Muscle of back (tissue), 13 donors: Measurements from ENCODE around the gene GOLGA8T. TPM values are rescaled to one million over a fixed set of nuclear protein-coding genes. Genes with fewer than 3 reads are reported as not detected.
"Not testable (repeated sequence)": the region's sequence is repeated elsewhere in the genome, so short reads cannot be mapped to it uniquely, and the experiment has no call there.

Experiments used
- DNase-seq, 3 donors: peaks; one replicate each; pipeline versions ENCODE4 v3.0.0 to v3.0.0-alpha.2; 2013
- long read RNA-seq, 9 donors: transcript quantifications; one replicate each; lab custom pipeline, GENCODE V29; 2026
- polyA plus RNA-seq, 10 donors: library from polyadenylated mRNA; unstranded; fragments of 120-200 nt; gene quantifications; one replicate each; pipeline ENCODE4 v1.2.1, GENCODE V29; 2013; ENCODE audit not compliant: insufficient read length in 10 of 10

Gene GOLGA8T
- polyA plus RNA-seq, result under 1 TPM in 3 of 10 donors, not detected in 7; 0.18 to 0.90 (median 0.20) TPM
- long read RNA-seq, donor 1, result 0 reads
- long read RNA-seq, donor 2, result 0 reads
- long read RNA-seq, donor 3, result 0 reads
- long read RNA-seq, donor 4, result 0 reads
- long read RNA-seq, donor 5, result 0 reads
- long read RNA-seq, donor 6, result 0 reads
- long read RNA-seq, donor 7, result 0 reads
- long read RNA-seq, donor 8, result 0 reads
- long read RNA-seq, donor 9, result 0 reads

GRCh38 chr15:30134751-30135150 is at the start of gene GOLGA8T:
TSS of gene GOLGA8T (plus strand) at chr15:30135051. CDS start at chr15:30135149, 98 bp downstream.
- DNase-seq, result not testable (repeated sequence)

DNA sequence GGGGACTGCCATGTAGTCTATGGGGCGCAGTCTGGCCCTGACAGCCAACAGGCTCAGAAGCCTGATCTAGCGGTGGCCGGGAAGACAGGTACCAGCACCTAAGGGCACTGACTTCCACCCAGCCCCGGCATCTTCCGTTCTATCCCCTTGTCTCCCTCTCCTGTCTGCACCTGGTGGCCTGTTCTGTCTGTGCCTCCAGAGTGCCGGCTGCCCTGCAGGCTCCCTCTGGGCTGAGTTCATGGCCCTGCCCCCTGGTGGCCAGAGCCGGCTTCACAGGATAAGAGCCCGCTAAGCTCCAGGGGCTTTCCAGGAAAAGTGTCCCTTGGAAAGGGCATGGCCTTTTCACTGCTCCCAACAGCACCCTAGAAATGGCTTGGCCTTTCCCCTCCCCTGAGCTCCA is 37.0 kb upstream of the GOLGA8T start:
- DNase-seq, result not testable (repeated sequence)

GRCh38 chr15:30102890-30103289 is 32.0 kb upstream of the GOLGA8T start:
- not testable (repeated sequence) for DNase-seq

GRCh38 chr15:30103941-30104507 is 30.8 kb upstream of the GOLGA8T start:
- DNase-seq, result not testable (repeated sequence)

GRCh38 chr15:30110591-30110990 is 24.3 kb upstream of the GOLGA8T start:
- not testable (repeated sequence) for DNase-seq

- peak in 2 of 3 donors; percentile 1 to 4 for DNase-seq
These were observed 4.8 kb upstream of the GOLGA8T start for GRCh38 chr15:30130066-30130465.

- not testable (repeated sequence) for DNase-seq
These were observed 8.4 kb downstream of the GOLGA8T start for GRCh38 chr15:30143246-30143645.

GRCh38 chr15:30149891-30150290 is 15.0 kb downstream of the GOLGA8T start:
- DNase-seq, result not testable (repeated sequence)

DNA sequence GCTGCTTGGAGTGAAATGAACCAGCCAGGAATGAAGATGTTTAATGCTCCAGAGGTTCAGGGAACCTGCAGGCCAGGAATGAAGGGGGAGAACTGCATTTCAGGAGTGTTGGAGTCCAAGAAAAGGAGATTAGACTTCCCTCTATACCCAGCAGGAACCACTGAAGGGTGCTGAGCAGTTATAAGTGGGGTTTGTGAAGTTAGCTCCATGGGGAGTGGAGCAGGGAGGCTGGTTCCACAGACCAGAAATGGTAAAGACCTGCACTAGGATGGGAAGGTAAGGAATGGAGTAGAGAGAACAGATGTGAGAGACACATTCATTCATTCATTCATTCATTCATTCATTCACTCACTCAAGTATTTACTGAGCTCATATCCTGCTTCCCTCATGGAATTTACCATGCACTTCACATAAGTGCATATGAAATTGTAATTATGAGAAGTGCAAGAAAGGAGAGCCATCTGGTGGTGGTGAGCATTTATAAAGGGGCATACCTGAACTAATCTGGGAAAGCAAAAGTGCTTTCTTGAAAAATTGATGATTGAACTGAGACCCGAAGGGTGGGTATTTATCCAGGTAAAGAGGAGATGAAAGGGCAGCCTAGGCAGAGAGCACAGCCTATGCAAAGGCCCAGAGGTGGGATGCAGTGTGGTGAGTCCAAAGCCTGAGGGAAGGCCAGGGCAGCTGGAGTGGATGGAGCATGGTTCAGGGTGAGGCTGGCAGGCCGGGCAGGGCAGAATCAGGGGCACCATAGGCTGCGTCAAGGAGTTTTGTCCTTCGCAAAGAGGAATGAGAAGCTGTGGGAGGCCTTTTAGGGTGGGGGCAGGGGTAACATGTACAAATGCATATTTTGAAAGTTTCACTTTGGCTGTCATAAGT is 27.9 kb downstream of the GOLGA8T start:
- DNase-seq, result not testable (repeated sequence)

- not testable (repeated sequence) for DNase-seq
These were observed 28.9 kb downstream of the GOLGA8T start for GRCh38 chr15:30163759-30164158.

- not testable (repeated sequence) for DNase-seq
These were observed 29.4 kb downstream of the GOLGA8T start for GRCh38 chr15:30164257-30164656.

DNA sequence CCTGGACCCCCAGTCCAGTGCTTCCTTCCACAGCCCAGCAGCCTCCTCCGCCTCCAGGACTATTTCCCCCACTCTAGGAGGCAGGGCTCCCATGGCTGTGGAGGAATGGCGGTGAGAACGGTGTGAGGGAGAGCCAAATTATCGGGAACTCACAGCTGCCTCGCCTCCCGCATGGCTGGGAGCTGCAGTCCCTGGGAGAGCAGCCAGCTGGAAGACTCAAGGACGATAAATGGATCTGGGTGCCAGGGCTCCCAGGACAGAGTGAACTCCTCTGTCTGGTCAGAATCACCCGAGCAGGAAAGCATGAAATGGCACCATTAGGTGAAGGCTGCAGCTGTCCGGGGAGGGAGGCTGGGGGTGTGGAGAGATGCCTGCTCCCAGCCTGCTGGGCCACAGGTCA is 32.6 kb downstream of the GOLGA8T start:
- DNase-seq, result not testable (repeated sequence)

DNA sequence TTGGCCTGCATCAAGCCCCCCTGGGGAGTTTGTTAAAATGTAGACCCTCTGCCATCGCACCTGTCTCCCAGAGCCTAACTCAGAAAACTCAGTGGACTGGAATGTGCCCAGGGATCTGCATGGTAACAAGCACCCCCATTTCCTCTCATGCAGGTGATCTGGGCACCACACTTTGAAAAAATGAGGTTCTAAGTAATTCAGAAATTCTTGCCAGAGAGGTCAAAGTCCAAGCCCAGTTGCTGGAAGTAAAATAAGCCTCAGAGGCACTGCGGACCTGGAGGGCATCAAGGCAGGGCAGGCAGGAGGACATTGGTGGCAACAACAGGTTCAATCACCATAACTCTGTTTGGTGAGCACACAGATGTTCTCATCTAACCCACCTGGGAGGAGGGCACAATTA is 33.0 kb downstream of the GOLGA8T start:
- DNase-seq, result not testable (repeated sequence)

GRCh38 chr15:30171452-30171851 is 36.6 kb downstream of the GOLGA8T start:
- DNase-seq, result not testable (repeated sequence)

GRCh38 chr15:30173041-30173608 is 38.3 kb downstream of the GOLGA8T start:
- DNase-seq, result peak in 1 of 3 donors; percentile 8

- DNase-seq, result not testable (repeated sequence)
These were observed 40.4 kb downstream of the GOLGA8T start for GRCh38 chr15:30175291-30175690.

DNA sequence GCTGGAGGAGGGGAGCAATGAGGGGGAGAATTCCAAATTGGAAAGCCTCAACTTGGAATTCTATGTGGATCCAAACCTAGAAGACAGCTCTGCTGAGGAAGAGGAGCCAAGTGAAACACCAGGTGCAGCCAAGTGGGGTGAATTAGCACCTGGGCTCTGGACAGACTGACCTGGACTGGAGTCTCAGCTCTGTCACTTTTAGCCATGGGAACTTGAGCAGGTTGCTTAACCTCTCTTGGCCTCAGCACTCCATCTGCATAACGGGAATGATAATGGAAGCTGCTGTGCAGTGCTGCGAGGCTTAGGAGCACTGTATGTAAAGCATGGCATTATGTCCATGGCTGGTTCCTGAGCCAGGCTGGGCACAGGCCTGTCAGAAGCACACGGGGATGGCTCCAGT is 41.8 kb downstream of the GOLGA8T start:
- not testable (repeated sequence) for DNase-seq

DNA sequence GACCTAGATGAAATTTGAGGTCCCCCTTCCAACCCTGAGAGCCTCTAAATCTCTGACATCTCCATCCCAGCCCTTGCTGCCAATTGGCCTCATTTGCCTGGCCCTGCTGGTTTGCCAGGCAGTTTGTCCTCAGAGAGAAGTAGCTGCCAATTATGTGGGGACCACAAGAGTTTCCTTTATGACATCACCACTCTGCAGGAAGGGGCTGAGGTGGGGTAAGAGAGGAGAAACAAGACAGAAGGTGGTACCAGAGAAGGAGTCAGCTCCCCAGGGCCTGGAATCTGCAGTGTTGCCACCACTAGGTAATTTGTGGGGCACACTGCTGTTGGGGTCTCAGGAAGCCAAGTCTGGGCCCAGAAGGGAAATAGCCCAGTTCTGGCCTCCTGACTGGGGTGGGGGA is 45.0 kb downstream of the GOLGA8T start:
- not testable (repeated sequence) for DNase-seq

- DNase-seq, result not testable (repeated sequence)
These were observed 50.6 kb downstream of the GOLGA8T start for GRCh38 chr15:30185495-30185894.

DNA sequence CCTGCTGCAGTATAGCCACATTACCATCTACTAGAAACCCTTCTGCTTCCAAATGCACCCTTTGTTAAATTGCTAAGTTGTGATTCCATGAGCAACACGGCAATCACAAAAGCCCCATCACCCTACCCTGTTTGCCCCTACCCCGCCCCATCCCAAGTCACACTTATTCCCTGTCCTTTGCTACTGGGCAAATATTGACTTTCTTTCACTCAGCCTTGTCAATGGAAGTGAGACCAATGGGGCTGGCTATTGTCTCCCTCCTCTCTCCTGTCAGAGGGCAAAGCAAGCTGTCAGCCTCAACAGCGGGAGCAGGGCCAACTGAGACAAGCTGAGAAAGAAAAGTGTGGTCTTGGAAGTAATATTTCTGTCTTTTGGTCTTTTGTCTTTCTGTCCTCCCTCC is 52.6 kb downstream of the GOLGA8T start:
- DNase-seq, result not testable (repeated sequence)

- DNase-seq, result not testable (repeated sequence)
These were observed 54.9 kb downstream of the GOLGA8T start for GRCh38 chr15:30189754-30190153.

DNA sequence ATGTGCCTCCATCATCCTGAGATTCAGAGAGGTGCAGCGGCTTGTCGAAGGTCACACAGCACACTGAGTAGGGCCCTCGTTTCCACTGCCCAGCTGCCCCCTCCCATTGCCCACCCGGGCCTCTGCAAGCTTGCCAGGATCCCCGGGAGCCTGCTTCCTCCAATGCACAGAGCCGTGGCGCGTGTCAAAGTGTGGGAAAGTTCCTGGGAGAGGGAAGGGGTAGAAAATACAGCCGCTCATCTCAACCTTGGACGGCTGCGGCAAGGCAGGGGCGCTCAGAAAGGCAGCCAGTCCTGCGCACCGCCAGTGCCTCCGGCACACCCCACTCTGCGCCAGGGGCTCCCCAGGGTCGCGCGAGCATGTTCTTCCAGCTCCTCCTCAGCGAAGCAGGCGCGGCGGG is 56.3 kb downstream of the GOLGA8T start:
- not testable (repeated sequence) for DNase-seq
